Neuronal stem cell (in vitro differentiated cells): ENCODE data around the gene XYLT1.

Source experiments
- DNase-seq: peaks from one replicate; pipeline ENCODE4 v3.0.0-alpha.2; 2013; ENCODE audit warnings: low spot score
- H2AFZ ChIP-seq: one replicate; pipeline ENCODE4 v1.6.1; 2013; ENCODE audit warnings: mild to moderate bottlenecking, low read length, inconsistent platforms
- H2AK5ac ChIP-seq: 2 replicates; pipeline ENCODE4 v1.6.1; 2013; ENCODE audit warnings: low read depth, mild to moderate bottlenecking, inconsistent platforms, low read length, moderate library complexity, mixed read lengths
- H2BK120ac ChIP-seq: 2 replicates; pipeline ENCODE4 v1.6.1; 2013; ENCODE audit warnings: low read depth, mild to moderate bottlenecking, inconsistent platforms, low read length, moderate library complexity, mixed read lengths
- H2BK12ac ChIP-seq: one replicate; pipeline ENCODE4 v1.6.1; 2013; ENCODE audit warnings: low read length, inconsistent platforms
- H2BK15ac ChIP-seq: 2 replicates; pipeline ENCODE4 v1.6.1; 2013; ENCODE audit warnings: mild to moderate bottlenecking, low read length, inconsistent platforms, mixed read lengths
- H2BK5ac ChIP-seq: one replicate; pipeline ENCODE4 v1.6.1; 2013; ENCODE audit warnings: inconsistent platforms, mild to moderate bottlenecking, low read length, moderate library complexity
- H3K14ac ChIP-seq: one replicate; pipeline ENCODE4 v1.6.1; 2013; ENCODE audit warnings: low read length, inconsistent platforms
- H3K18ac ChIP-seq: 2 replicates; pipeline ENCODE4 v1.6.1; 2013; ENCODE audit warnings: low read length, inconsistent platforms
- H3K23ac ChIP-seq: 2 replicates; pipeline ENCODE4 v1.6.1; 2013; ENCODE audit warnings: low read depth, mild to moderate bottlenecking, mixed read lengths, low read length, inconsistent platforms; ENCODE audit not compliant: poor library complexity
- H3K27ac ChIP-seq: replicated peaks from 3 replicates; pipeline ENCODE4 v1.5.1; 2013; ENCODE audit warnings: low read length, inconsistent platforms
- H3K27me3 ChIP-seq, 3 experiments: 2 replicates each; pipeline ENCODE4 v1.6.1; 2013; ENCODE audit warnings: low read length in 3 of 3, mild to moderate bottlenecking in 2 of 3, inconsistent platforms in 1 of 3, low read depth in 1 of 3, mixed read lengths in 1 of 3, moderate library complexity in 1 of 3; ENCODE audit not compliant: control insufficient read depth in 3 of 3, insufficient read depth in 3 of 3
- H3K36me3 ChIP-seq, 2 donors: replicated peaks in 1 of 2; 2 replicates each; pipeline ENCODE4 v1.6.1; 2013; ENCODE audit warnings: low read length in 2 of 2; ENCODE audit not compliant: control insufficient read depth in 2 of 2, insufficient read depth in 2 of 2
- H3K4ac ChIP-seq: 2 replicates; pipeline ENCODE4 v1.6.1; 2013; ENCODE audit warnings: inconsistent platforms, mild to moderate bottlenecking, low read length, moderate library complexity
- H3K4me1 ChIP-seq, 2 donors: 1 replicate in 1 of 2; 2 replicates in 1 of 2; pipeline ENCODE4 v1.6.1; 2013; ENCODE audit warnings: low read length in 2 of 2, low read depth in 1 of 2; ENCODE audit not compliant: control insufficient read depth in 2 of 2, insufficient read depth in 1 of 2
- H3K4me2 ChIP-seq: one replicate; pipeline ENCODE4 v1.6.1; 2013; ENCODE audit warnings: mild to moderate bottlenecking, low read length, inconsistent platforms; ENCODE audit not compliant: insufficient read depth, poor library complexity, severe bottlenecking
- H3K4me3 ChIP-seq, 2 donors: 2 replicates each; pipeline ENCODE4 v1.5.1; 2013; ENCODE audit warnings: low read length in 2 of 2, mild to moderate bottlenecking in 2 of 2, inconsistent platforms in 1 of 2, moderate library complexity in 1 of 2
- H3K79me1 ChIP-seq: one replicate; pipeline ENCODE4 v1.6.1; 2013; ENCODE audit warnings: low read depth, mild to moderate bottlenecking, inconsistent platforms, low read length, moderate library complexity
- H3K9ac ChIP-seq: one replicate; pipeline ENCODE4 v1.6.1; 2013; ENCODE audit warnings: mild to moderate bottlenecking, low read depth, low read length, inconsistent platforms; ENCODE audit not compliant: poor library complexity
- H3K9me3 ChIP-seq, 2 donors: replicated peaks in 1 of 2; 2 replicates each; pipeline versions ENCODE3 to v1.6.1; 2013; ENCODE audit warnings: low read length in 2 of 2, mild to moderate bottlenecking in 2 of 2, inconsistent platforms in 1 of 2, low read depth in 1 of 2, mixed read lengths in 1 of 2, moderate library complexity in 1 of 2; ENCODE audit not compliant: control insufficient read depth in 2 of 2, insufficient read depth in 1 of 2
- H4K8ac ChIP-seq: one replicate; pipeline ENCODE4 v1.6.1; 2013; ENCODE audit warnings: low read depth, mild to moderate bottlenecking, inconsistent platforms, low read length, moderate library complexity
- H4K91ac ChIP-seq: one replicate; pipeline ENCODE4 v1.6.1; 2013; ENCODE audit warnings: low read length, low read depth, mild to moderate bottlenecking, inconsistent platforms; ENCODE audit not compliant: poor library complexity
- WGBS, 2 donors: extraction: QIAGEN DNeasy Blood & Tissue Kit; methylation state at CpG; one replicate each; pipeline ENCODE4 v1.1.7; 2013; ENCODE audit warnings: missing lambda C conversion rate in 2 of 2, mixed read lengths in 1 of 2; ENCODE audit not compliant: insufficient read length in 2 of 2, insufficient replicate concordance in 1 of 2; ENCODE audit errors: extremely low coverage in 2 of 2; 5-methylcytosine and 5-hydroxymethylcytosine counted together

The XYLT1 gene

GRCh38 chr16:17453364-17454038 is 17.3 kb downstream of the XYLT1 start:
- H2BK12ac ChIP-seq, result no peak overlapping the region

DNA sequence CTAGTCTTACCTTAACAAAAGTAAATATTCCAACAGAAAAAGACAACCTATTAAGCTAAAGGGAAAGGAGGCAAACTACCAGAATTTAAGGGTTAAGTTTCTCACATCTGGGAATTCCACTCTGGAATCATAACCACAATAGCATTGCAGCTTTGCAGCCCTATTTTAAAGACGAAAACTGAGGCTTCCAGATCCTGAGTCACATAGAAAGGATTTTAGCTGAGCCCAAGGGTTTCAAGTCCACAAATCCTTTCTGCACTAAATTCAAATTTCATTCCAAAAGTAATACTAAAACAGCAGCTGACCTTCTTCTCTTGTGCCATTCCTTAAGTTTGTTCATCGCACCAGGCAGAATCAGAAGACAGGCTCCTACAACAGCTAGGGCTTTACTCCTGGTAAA is 17.8 kb downstream of the XYLT1 start:
- Histone ChIP-seq H3K4me2 (no peak overlapping the region), H3K4me3 (no peak overlapping the region), H3K4me1 (peaks cover 6 to 7% of the 10 kb centered on the region in 2 donors), H2AFZ (no peak overlapping the region), H4K8ac (no peak overlapping the region), H4K91ac (no peak overlapping the region), H3K18ac (no peak overlapping the region), H3K9ac (no peak overlapping the region), H3K9me3 (no peaks in the 10 kb centered on the region), H2BK15ac (no peak overlapping the region), H3K4ac (no peak overlapping the region), H3K14ac (no peak overlapping the region), H3K79me1 (peaks cover 6% of the 10 kb centered on the region), H3K23ac (no peak overlapping the region), H2BK5ac (no peak overlapping the region), H2AK5ac (no peak overlapping the region), H3K27me3 (no peaks in the 10 kb centered on the region), H3K36me3 (no peaks in the 10 kb centered on the region), H2BK12ac (no peak overlapping the region), H3K27ac (no peak overlapping the region), H2BK120ac (no peak overlapping the region)
- no peak for DNase-seq
- no CpG with 5 or more reads among the region's 2 CpGs for WGBS, 2 donors

More at GRCh38 chr16:17453364-17454038, 17.3 kb downstream of the XYLT1 start:
- H2AFZ ChIP-seq, result no peak overlapping the region
- no peak overlapping the region for H2BK120ac ChIP-seq
- no peak overlapping the region for H3K4ac ChIP-seq
- no peaks in the 10 kb centered on the region for H3K36me3 ChIP-seq
- H4K8ac ChIP-seq, result no peak overlapping the region
- H3K27ac ChIP-seq, result no peak overlapping the region
- no peak overlapping the region for H3K4me3 ChIP-seq
- peak overlapping the region; percentile 23 for H3K18ac ChIP-seq
- no peak overlapping the region for H2BK15ac ChIP-seq
- H3K9ac ChIP-seq, result peak overlapping the region; percentile 6
- H3K4me1 ChIP-seq, result peaks cover 6 to 10% of the 10 kb centered on the region in 2 donors
- no peaks in the 10 kb centered on the region for H3K27me3 ChIP-seq
- H2BK5ac ChIP-seq, result no peak overlapping the region
- no peak overlapping the region for H3K23ac ChIP-seq
- no peak overlapping the region for H3K14ac ChIP-seq
- no peaks in the 10 kb centered on the region for H3K9me3 ChIP-seq
- DNase-seq, result no peak
- H2AK5ac ChIP-seq, result no peak overlapping the region
- H3K4me2 ChIP-seq, result no peak overlapping the region
- peaks cover 6% of the 10 kb centered on the region for H3K79me1 ChIP-seq
- H4K91ac ChIP-seq, result no peak overlapping the region
- WGBS, 2 donors, result no CpG with 5 or more reads among the region's 8 CpGs

DNA sequence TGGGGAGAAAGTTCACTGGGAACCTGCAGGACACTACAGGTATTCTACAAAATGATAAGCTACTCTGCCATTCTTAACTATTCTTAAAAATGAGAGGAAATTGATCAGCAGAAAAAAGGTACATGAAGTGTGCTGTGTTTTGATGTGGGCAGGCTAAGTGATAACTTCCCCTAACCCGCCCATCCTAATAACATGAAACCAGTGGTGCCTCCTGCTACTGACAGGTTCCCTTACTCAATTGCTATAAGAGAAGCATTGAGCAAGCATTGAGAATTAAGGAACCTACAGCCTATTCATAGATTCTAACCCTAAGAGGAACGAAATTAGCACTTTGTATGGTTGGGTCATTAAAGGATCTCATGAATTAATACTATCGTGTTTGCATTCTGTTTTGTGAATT is 18.9 kb downstream of the XYLT1 start:
- Histone ChIP-seq H3K36me3 (no peaks in the 10 kb centered on the region), H3K23ac (no peak overlapping the region), H3K4me3 (no peak overlapping the region), H3K4me2 (no peak overlapping the region), H2AFZ (no peak overlapping the region), H4K8ac (no peak overlapping the region), H2AK5ac (no peak overlapping the region), H3K4me1 (peaks cover 0 to 7% of the 10 kb centered on the region in 2 donors), H2BK120ac (no peak overlapping the region), H3K9ac (no peak overlapping the region), H2BK12ac (no peak overlapping the region), H3K9me3 (no peaks in the 10 kb centered on the region), H2BK15ac (no peak overlapping the region), H2BK5ac (no peak overlapping the region), H3K27ac (no peak overlapping the region), H3K18ac (no peak overlapping the region), H3K79me1 (peaks cover 6% of the 10 kb centered on the region), H3K4ac (no peak overlapping the region), H3K27me3 (no peaks in the 10 kb centered on the region), H4K91ac (no peak overlapping the region), H3K14ac (no peak overlapping the region)
- no peak for DNase-seq
- no CpG with 5 or more reads among the region's 3 CpGs for WGBS, 2 donors

GRCh38 chr16:17450291-17450690 is 20.5 kb downstream of the XYLT1 start:
- no peaks in the 10 kb centered on the region for H3K27me3 ChIP-seq
- no peak overlapping the region for H4K8ac ChIP-seq
- WGBS, 2 donors, result no CpG with 5 or more reads among the region's 7 CpGs

More at GRCh38 chr16:17450291-17450690, 20.5 kb downstream of the XYLT1 start:
- Histone ChIP-seq H2AK5ac (no peak overlapping the region), H2BK120ac (no peak overlapping the region), H3K4ac (no peak overlapping the region), H3K4me2 (no peak overlapping the region), H3K9me3 (no peaks in the 10 kb centered on the region), H3K23ac (no peak overlapping the region), H3K18ac (no peak overlapping the region), H3K27ac (no peak overlapping the region), H2BK5ac (no peak overlapping the region), H2AFZ (no peak overlapping the region), H3K79me1 (peaks cover 6% of the 10 kb centered on the region), H2BK12ac (no peak overlapping the region), H3K14ac (no peak overlapping the region), H4K91ac (no peak overlapping the region), H3K4me3 (no peak overlapping the region), H2BK15ac (no peak overlapping the region), H3K36me3 (no peaks in the 10 kb centered on the region), H3K4me1 (peaks cover 4 to 7% of the 10 kb centered on the region in 2 donors), H3K9ac (no peak overlapping the region)
- no peak for DNase-seq
